Measurements from ENCODE around the gene PLEKHH2.

GRCh38 chr2:43718530-43719124 lies 81.6 kb downstream of the PLEKHH2 start:
- no peak for TF ChIP-seq CTCF (IDR thresholded peaks at IDR 0.05)
- TF ChIP-seq POLR2A (IDR thresholded peaks at IDR 0.05): no peak

Measured in adrenal gland (tissue), 5 donors.